ACC112 (cell line): ENCODE data around the gene NXN.
"Not testable (repeated sequence)": the region's sequence is repeated elsewhere in the genome, so short reads cannot be mapped to it uniquely, and the experiment has no call there.

Experiments used
- H2AFZ ChIP-seq: fragments of 200-600 bp; sonication (generic); one replicate; pipeline ENCODE4 v1.6.0; 2017; ENCODE audit warnings: antibody characterized with exemption, low read length; ENCODE audit not compliant: unreplicated experiment
- H3K27ac ChIP-seq: fragments of 200-600 bp; sonication (generic); 2 replicates; pipeline ENCODE4 v1.5.1; 2014; ENCODE audit warnings: low read depth, mild to moderate bottlenecking, antibody characterized with exemption, low read length, moderate library complexity
- H3K27me3 ChIP-seq: fragments of 200-600 bp; sonication (generic); 2 replicates; pipeline ENCODE4 v1.6.1; 2014; ENCODE audit warnings: mild to moderate bottlenecking, antibody characterized with exemption, low read length, moderate library complexity, mixed read lengths; ENCODE audit not compliant: insufficient read depth
- H3K36me3 ChIP-seq: fragments of 200-600 bp; sonication (generic); 2 replicates; pipeline ENCODE4 v1.6.1; 2016; ENCODE audit warnings: mild to moderate bottlenecking, antibody characterized with exemption, low read length, moderate library complexity, mixed read lengths; ENCODE audit not compliant: insufficient read depth
- H3K4me1 ChIP-seq: fragments of 200-600 bp; sonication (generic); one replicate; pipeline ENCODE4 v1.6.1; 2016; ENCODE audit warnings: low read length, mixed read lengths; ENCODE audit not compliant: insufficient read depth, unreplicated experiment, control insufficient read depth
- H3K4me3 ChIP-seq: fragments of 200-600 bp; sonication (generic); 2 replicates; pipeline ENCODE4 v1.5.1; 2014; ENCODE audit warnings: mild to moderate bottlenecking, low read depth, low read length
- H3K79me2 ChIP-seq: fragments of 200-600 bp; sonication (generic); one replicate; pipeline ENCODE4 v1.6.0; 2016; ENCODE audit warnings: low read length; ENCODE audit not compliant: control insufficient read depth, unreplicated experiment, insufficient read depth

NXN gene

GRCh38 chr17:996554-997344, 17.2 kb upstream of the NXN start, which contains the start of gene TIMM22:
Gene TIMM22 (plus strand): TSS chr17:997129. CDS start chr17:997143, 14 bp downstream.
- H3K27ac ChIP-seq = peak within 1 kb of the TSS; percentile 93
- peaks cover 29% of the 10 kb centered on the region for H3K4me1 ChIP-seq
- no peaks in the 10 kb centered on the region for H3K27me3 ChIP-seq
- H3K36me3 ChIP-seq = no peaks in the 10 kb centered on the region
- peak within 1 kb of the TSS; percentile 100 for H3K4me3 ChIP-seq
- peaks cover 24% of the 10 kb centered on the region for H3K79me2 ChIP-seq
- H2AFZ ChIP-seq = peak within 1 kb of the TSS; percentile 98

- not testable (repeated sequence) for H3K36me3 ChIP-seq, H3K4me3 ChIP-seq, H2AFZ ChIP-seq, H3K27ac ChIP-seq, H3K27me3 ChIP-seq
- Histone ChIP-seq H3K4me1 (peaks cover 15% of the 10 kb centered on the region), H3K79me2 (peaks cover 24% of the 10 kb centered on the region)
Measured at GRCh38 chr17:995324-995723, 15.7 kb upstream of the NXN start.

- Histone ChIP-seq H3K27me3 (no peaks in the 10 kb centered on the region), H3K27ac (no peak overlapping the region), H3K4me3 (no peak overlapping the region), H3K36me3 (no peaks in the 10 kb centered on the region), H3K79me2 (peaks cover 10% of the 10 kb centered on the region), H2AFZ (no peak overlapping the region), H3K4me1 (peaks cover 2% of the 10 kb centered on the region)
Measured at GRCh38 chr17:992933-993332, 13.4 kb upstream of the NXN start.

- Histone ChIP-seq H3K4me1 (no peaks in the 10 kb centered on the region), H3K79me2 (no peaks in the 10 kb centered on the region), H3K27ac (no peak overlapping the region), H2AFZ (no peak overlapping the region), H3K4me3 (no peak overlapping the region), H3K27me3 (no peaks in the 10 kb centered on the region), H3K36me3 (no peaks in the 10 kb centered on the region)
Measured at GRCh38 chr17:988561-988960, 9.0 kb upstream of the NXN start.

- Histone ChIP-seq H3K36me3 (no peaks in the 10 kb centered on the region), H3K27me3 (no peaks in the 10 kb centered on the region), H2AFZ (no peak overlapping the region), H3K4me3 (no peak overlapping the region), H3K79me2 (no peaks in the 10 kb centered on the region), H3K4me1 (no peaks in the 10 kb centered on the region), H3K27ac (no peak overlapping the region)
Measured at GRCh38 chr17:987931-988330, 8.4 kb upstream of the NXN start.

DNA sequence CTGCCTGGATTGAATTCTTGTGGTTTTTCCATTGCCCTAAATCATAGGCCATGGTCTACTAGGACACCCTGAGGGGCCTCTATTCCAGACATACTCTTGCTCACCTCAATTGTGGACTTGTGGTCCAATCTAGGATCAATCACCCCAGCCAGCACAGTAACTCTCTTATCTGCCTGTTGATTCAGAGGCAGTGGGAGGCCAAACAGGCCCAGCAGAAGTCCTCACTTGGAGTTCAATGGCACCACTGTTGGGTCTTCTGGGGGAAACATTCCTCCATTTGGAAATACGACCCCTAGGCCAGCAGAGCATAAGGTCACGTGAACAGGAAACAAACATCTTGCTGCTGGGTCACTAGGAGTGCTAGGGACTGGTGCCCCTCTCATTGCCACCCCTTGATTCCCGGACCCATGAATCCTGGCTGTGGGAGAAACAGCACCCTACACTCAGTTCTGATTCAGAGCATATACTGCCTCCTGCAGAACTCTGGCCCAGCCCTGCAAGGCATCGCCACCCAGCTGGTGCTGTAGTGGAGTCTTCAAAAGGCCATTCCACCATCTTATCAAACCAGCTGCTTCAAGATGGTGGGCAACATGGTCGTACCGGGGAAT, 6.8 kb upstream of the NXN start:
- Histone ChIP-seq H2AFZ (no peak overlapping the region), H3K27ac (no peak overlapping the region), H3K27me3 (no peaks in the 10 kb centered on the region), H3K36me3 (no peaks in the 10 kb centered on the region), H3K4me3 (no peak overlapping the region), H3K79me2 (no peaks in the 10 kb centered on the region), H3K4me1 (no peaks in the 10 kb centered on the region)

DNA sequence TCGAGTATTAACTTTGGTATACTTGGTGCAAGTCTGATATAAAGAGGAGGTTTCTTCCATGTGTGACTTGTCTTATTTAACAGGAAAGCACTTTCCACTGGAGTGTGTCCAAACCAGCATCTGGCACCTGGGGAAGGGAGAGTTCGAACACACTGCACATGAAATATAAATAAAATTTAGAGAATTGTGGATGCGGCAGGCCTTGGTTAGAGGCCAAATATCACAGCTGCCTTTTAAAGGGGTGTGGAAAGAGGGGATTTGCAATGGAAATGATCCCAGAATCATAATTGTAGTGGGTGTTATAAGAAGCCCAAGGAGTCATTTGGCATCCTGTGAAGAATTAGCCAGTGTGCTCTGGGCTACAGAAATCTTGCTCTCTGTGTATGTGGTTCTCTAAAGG, 4.3 kb upstream of the NXN start:
- Histone ChIP-seq H2AFZ (no peak overlapping the region), H3K36me3 (no peaks in the 10 kb centered on the region), H3K27me3 (no peaks in the 10 kb centered on the region), H3K79me2 (no peaks in the 10 kb centered on the region), H3K27ac (no peak overlapping the region), H3K4me1 (no peaks in the 10 kb centered on the region), H3K4me3 (no peak overlapping the region)

DNA sequence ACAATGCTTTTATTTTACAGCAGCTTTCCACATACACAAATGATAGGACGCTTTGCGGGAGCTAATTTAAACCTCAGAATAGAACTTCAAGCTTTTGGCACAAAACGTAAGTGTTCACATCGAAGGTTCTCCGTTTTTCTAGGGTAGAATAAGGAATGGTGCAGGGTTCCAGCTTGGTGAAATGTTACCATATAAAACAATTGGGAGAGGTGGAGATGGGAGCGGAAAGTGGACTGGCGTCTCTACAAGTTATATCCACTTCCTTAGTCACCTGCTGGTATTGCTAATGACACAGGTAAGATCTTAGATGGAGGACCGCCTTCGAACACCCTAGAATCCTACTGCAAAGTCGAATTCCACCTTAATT, 1.7 kb upstream of the NXN start:
- Histone ChIP-seq H3K79me2 (peaks cover 16% of the 10 kb centered on the region), H3K27me3 (no peaks in the 10 kb centered on the region), H3K36me3 (no peaks in the 10 kb centered on the region), H3K4me3 (no peak overlapping the region), H3K27ac (no peak overlapping the region), H3K4me1 (peaks cover 7% of the 10 kb centered on the region), H2AFZ (peak overlapping the region; percentile 64)

DNA sequence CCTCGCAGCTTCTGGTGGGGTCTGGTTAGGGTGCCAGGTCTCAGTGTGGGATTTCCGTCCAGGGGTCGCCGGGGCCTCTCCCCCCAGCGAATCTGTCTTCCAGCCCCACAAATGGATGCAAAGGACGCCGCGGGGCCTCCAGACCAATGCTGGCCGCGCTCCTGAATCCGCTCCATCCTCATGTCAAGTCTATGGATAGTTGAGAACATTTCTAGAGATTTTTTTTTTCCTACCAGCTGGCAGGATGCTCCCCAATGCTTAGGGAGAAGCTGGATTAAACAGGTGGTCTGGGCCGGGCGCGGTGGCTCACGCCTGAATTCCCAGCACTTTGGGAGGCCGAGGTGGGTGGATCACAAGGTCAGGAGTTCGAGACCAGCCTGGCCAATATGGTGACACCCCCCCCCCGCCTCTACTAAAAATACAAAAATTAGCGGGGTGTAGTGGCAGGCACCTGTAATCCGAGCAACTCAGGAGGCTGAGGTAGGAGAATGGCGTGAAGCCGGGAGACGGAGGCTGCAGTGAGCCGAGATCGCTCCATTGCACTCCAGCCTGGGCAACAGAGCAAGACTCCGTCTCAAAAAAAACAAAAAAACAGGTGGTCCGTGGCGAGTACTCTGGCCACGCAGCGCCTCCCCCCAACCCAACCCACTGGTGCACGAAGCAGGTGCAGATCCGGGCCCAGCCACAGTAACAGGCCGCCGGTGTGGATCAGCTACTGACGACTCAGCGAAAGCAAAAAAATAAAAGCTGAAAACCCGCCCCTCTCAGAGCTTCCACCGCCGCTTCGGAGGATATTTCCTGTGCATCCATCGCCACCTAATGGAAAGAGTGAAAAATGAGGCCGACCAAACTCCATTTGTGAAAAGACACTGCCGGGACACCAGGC, 1.1 kb upstream of the NXN start:
- Histone ChIP-seq H3K79me2 (peaks cover 20% of the 10 kb centered on the region), H3K4me1 (peaks cover 14% of the 10 kb centered on the region), H3K27me3 (no peaks in the 10 kb centered on the region), H3K36me3 (no peaks in the 10 kb centered on the region), H2AFZ (peak overlapping the region; percentile 77), H3K4me3 (peak overlapping the region; percentile 80), H3K27ac (no peak overlapping the region)

- peak overlapping the region; percentile 64 for H2AFZ ChIP-seq
- peaks cover 21% of the 10 kb centered on the region for H3K4me1 ChIP-seq
Measured at GRCh38 chr17:979212-979538, 401 bp downstream of the NXN start.

More at GRCh38 chr17:979212-979538, 401 bp downstream of the NXN start:
- no peaks in the 10 kb centered on the region for H3K36me3 ChIP-seq
- peak overlapping the region; percentile 94 for H3K4me3 ChIP-seq
- H3K27me3 ChIP-seq = no peaks in the 10 kb centered on the region
- peaks cover 28% of the 10 kb centered on the region for H3K79me2 ChIP-seq
- H3K27ac ChIP-seq = no peak overlapping the region
